Measurements from ENCODE around the gene CFDP1.

The CFDP1 gene

GRCh38 chr16:75423723-75424104, 9.6 kb downstream of the CFDP1 start:
- no peak overlapping the region for H3K4me3 ChIP-seq (ENCODE audit: control insufficient read depth, low read depth, low read length)
- no peak for DNase-seq (ENCODE audit: low read depth)
- no peak for TF ChIP-seq CTCF (IDR thresholded peaks at IDR 0.05; ENCODE audit: control insufficient read depth, insufficient read depth, low read depth, low read length, missing control alignments)

- H3K4me3 ChIP-seq (ENCODE audit: control insufficient read depth, low read depth, low read length) = no peak overlapping the region
- no peak for DNase-seq (ENCODE audit: low read depth)
- TF ChIP-seq CTCF (IDR thresholded peaks at IDR 0.05; ENCODE audit: control insufficient read depth, insufficient read depth, low read depth, low read length, missing control alignments) = no peak
These were observed 11.5 kb downstream of the CFDP1 start for GRCh38 chr16:75421820-75422126.

- DNase-seq (ENCODE audit: low read depth) = no peak
- no peak overlapping the region for H3K4me3 ChIP-seq (ENCODE audit: control insufficient read depth, low read depth, low read length)
- no peak for TF ChIP-seq CTCF (IDR thresholded peaks at IDR 0.05; ENCODE audit: control insufficient read depth, insufficient read depth, low read depth, low read length, missing control alignments)
These were observed 12.1 kb downstream of the CFDP1 start for GRCh38 chr16:75420987-75421819.

- no peak overlapping the region for H3K4me3 ChIP-seq (ENCODE audit: control insufficient read depth, low read depth, low read length)
- DNase-seq (ENCODE audit: low read depth) = no peak
- no peak for TF ChIP-seq CTCF (IDR thresholded peaks at IDR 0.05; ENCODE audit: control insufficient read depth, insufficient read depth, low read depth, low read length, missing control alignments)
These were observed 16.3 kb downstream of the CFDP1 start for GRCh38 chr16:75416904-75417565.

GRCh38 chr16:75415169-75415905, 18.0 kb downstream of the CFDP1 start:
- DNase-seq (ENCODE audit: low read depth) = no peak
- TF ChIP-seq CTCF (IDR thresholded peaks at IDR 0.05; ENCODE audit: control insufficient read depth, insufficient read depth, low read depth, low read length, missing control alignments) = no peak
- H3K4me3 ChIP-seq (ENCODE audit: control insufficient read depth, low read depth, low read length) = no peak overlapping the region

GRCh38 chr16:75413951-75414350, 19.4 kb downstream of the CFDP1 start:
- no peak overlapping the region for H3K4me3 ChIP-seq (ENCODE audit: control insufficient read depth, low read depth, low read length)
- DNase-seq (ENCODE audit: low read depth) = no peak
- TF ChIP-seq CTCF (IDR thresholded peaks at IDR 0.05; ENCODE audit: control insufficient read depth, insufficient read depth, low read depth, low read length, missing control alignments) = no peak
